GM18861 (cell line): ENCODE data around the gene CLEC16A.
"Not testable (repeated sequence)": the region's sequence is repeated elsewhere in the genome, so short reads cannot be mapped to it uniquely, and the experiment has no call there.

Experiments
- ATAC-seq: cut with Tn5 transposase; IDR thresholded peaks from one replicate; pipeline ENCODE4 v1.9.1; 2021; ENCODE audit not compliant: unreplicated experiment

CLEC16A gene

DNA sequence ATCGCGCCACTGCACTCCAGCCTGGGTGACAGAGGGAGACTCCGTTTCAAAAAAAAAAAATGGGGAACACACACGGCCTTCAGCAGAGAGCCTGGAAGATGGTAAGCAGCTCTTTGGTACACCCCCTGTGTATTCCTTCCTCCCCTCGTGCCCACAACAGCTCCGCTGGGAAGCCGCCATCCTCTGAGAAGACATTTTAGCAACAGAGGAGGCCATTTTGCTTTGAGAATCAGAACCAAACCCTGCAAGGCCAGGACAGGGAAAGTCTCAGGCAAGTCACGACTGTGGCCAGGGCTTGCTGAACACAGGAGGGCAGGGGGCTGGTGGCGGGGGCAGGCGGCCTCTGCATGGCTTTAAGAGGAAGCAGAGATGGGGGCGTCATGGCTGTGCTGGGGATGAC lies 265.9 kb downstream of the CLEC16A start:
- no peak for ATAC-seq

DNA sequence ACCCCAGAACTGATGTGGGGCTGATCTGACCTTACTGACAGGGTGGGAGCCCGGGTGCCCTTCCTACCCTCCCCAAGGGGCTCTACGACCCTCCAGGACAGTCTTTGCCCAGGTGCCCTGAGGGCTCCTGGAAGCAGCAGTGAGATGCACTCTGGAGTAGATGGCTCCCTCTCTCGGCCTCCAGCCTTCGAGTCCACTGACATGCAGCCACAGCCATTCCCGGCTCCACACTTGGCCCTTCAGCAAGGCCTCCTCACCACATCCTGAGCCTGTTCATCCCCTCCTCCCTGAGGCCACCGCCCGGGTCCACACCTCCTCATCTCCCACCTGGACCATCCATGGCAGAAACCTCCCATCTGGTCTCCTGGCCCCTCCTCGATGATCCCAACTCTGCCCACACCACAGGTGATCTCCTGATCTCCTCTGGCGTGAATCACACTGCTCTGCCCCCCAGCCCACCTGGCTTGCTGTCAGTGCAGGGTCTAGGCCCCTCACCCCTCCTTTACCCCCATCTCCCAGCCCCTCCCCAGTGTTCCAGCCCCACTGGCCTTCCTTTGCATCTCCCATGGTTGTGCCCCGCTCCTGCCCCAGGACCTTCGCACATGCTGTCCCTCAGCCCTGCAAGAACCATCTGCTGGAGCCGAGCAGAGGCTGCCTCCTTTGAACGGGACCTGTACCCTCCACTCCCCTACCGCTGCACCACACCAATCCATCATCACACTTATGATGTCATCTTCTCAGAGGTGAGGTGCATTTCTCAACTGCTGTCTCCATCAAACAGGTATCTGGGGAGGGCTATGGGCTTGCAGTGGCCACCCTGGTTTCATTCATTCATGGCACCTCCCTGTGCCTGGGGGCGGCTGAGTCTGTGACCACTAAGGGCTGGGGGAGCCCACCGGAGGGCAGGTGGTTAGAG lies 267.0 kb downstream of the CLEC16A start:
- no peak for ATAC-seq

- no peak for ATAC-seq
Measured at GRCh38 chr16:11211977-11212797, 267.8 kb downstream of the CLEC16A start.

DNA sequence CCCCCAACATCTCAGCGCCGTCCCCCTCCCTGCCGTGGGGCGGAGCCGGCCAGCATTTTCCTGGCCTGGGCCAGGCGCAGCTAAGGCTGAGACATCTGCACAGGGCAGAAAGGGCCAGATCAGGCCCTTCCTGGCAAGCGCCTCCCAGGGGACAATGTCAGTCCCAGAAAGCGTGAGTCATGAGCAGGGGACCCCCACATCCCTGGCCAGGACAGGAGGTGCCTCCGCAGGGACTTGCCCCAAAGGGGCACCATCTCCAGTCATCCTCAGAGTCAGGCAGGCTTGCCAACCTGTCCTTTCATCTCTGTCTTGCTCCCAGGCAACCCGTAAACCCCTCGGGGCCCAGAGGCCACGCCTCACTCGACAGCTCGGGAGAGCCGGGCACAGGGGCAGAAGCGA lies 268.4 kb downstream of the CLEC16A start:
- peak; percentile 55 for ATAC-seq

- peak; percentile 16 for ATAC-seq
Measured at GRCh38 chr16:11213373-11213772, 269.0 kb downstream of the CLEC16A start.

DNA sequence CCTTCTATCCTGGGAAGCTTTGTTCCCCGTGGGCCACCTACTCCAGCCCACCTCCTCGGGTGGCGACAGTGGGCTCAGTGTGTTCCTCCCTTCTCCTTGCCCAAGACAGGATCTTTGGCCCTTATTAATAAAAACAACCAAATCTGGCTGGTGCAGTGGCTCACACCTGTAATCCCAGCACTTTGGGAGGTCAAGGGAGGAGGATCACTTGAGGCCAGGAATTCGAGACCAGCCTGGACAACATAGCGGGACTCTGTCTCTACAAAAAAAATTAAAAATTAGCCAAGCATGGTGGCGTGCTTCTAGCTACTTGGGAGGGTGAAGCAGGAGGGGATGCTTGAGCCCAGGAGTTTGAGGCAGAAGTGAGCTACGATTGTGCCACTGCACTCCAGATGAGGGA lies 269.4 kb downstream of the CLEC16A start:
- no peak for ATAC-seq

DNA sequence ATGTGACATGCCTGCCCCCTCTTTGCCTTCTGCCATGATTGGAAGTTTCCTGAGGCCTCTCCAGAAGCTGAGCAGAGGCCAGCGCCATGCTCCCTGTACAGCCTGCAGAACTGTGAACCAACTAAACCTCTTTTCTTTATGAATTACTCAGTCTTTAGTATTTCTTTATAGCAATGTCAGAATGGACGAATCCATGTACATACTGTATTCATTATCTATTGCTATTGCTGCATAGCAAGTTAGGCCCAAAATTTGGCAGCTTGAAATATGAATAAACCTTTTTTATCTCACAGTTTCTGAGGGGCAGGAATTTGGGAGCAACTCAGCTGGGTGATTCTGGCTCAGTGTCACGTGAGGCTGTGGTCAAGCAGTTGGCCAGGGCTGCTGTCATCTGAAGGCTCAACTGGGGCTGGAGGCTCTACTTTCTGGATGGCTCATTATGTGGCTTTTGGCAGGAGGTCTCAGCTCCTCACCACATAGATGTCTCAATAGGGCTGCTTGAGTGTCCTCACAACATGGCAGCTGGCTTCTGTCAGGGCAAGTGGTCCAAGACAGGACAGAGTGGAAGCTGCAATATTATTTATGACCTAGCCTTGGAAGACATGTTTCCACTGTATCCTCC lies 271.7 kb downstream of the CLEC16A start:
- no peak for ATAC-seq

- no peak for ATAC-seq
Measured at GRCh38 chr16:11217651-11218603, 273.6 kb downstream of the CLEC16A start.

DNA sequence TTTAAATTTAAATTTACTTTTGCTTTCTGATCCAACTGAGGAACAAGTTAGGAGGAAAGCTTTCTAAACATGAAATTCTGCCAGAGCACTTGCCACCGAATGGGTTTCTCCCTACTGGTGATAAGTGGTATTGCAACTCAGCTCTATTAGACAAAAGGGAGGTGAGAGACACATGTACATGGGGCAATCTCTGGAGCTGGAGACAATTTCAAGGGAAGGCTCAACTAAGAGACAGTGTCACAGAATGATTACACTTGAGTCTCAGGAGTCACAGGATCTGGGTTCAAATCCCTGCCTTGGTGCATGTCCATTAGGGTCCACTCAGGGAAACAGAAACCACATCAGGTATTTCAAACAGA lies 274.2 kb downstream of the CLEC16A start:
- ATAC-seq = no peak

- no peak for ATAC-seq
Measured at GRCh38 chr16:11219178-11219577, 274.8 kb downstream of the CLEC16A start.

- not testable (repeated sequence) for ATAC-seq
Measured at GRCh38 chr16:11220507-11220906, 276.1 kb downstream of the CLEC16A start.

DNA sequence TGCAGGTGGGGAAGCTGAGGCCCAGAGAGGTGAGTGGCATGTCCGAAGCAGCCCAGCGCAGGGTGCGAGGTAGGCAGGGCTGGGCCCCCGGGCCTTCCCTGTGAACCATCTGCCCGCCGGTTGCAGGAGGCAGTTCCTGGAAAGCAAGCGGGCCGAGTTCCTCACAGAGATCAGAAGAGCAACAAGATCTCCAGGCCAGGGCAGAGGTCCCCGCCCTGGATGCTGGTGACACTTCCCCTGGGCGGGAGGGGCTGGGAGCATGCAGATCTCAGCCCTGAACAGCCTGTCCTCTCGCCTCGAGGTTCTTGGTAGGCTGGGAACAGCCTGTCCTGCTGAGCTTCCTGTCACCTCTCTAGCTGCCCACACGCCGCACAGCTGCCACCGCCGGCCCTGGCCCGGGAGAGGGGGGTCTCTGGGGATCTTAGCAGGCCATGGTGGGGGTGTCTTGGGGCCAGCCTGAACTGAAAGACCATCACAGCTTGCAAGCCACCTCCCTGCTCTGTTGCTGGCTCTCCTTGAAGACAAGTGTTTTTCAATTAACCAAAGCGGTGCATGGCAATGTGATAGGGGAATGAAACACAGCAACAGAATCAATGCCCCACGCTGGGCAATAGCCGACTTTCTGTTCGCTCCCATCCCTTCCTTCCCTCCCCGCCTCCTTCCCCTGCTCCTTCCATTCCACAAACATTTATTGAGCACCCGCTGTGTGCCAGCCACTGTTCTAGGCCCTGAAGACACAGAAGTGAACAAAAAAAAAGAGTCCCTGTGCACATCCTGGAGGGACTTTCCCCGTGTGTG lies 279.9 kb downstream of the CLEC16A start:
- ATAC-seq = peak; percentile 41

GRCh38 chr16:11224894-11225676 lies 280.7 kb downstream of the CLEC16A start:
- ATAC-seq = peak; percentile 76

- no peak for ATAC-seq
Measured at GRCh38 chr16:11225677-11226549, 281.5 kb downstream of the CLEC16A start.

DNA sequence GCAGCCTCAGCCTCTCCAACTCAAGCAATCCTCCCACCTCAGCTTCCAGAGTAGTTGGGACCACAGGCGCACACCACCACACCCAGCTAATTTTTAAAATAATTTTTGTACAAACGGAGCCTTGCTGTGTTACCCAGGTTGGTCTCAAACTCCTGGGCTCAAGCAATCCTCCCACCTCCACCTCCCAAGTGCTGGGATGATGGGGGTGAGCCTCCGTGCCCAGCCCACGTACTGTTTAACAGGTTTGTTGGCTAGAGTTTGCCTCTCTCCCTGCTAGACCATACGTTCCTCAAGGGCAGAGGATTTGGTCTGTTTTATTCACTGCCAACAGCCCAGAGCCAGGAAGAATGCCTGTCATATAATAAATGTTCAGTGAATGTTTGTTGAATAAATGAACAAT lies 285.1 kb downstream of the CLEC16A start:
- no peak for ATAC-seq

DNA sequence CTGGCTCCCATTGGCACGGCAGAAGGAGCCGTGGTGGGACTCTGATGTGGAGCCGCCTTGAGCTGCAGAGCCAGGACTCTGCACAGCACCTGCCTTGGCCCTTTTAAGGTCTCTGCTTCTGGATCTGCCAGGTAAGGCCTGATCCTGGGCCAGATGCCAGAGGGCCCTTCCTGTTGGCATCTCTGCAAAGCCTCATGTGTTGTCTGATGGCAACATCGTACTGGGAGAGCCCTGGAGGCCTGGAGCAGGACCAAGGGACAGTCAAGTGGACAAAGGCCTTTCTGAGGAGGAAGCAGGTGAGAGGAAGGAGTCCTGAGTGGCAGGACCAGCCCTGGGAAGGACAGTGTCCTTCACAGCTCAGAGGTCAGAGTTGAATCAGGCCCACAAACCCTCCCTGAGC lies 285.5 kb downstream of the CLEC16A start:
- no peak for ATAC-seq

DNA sequence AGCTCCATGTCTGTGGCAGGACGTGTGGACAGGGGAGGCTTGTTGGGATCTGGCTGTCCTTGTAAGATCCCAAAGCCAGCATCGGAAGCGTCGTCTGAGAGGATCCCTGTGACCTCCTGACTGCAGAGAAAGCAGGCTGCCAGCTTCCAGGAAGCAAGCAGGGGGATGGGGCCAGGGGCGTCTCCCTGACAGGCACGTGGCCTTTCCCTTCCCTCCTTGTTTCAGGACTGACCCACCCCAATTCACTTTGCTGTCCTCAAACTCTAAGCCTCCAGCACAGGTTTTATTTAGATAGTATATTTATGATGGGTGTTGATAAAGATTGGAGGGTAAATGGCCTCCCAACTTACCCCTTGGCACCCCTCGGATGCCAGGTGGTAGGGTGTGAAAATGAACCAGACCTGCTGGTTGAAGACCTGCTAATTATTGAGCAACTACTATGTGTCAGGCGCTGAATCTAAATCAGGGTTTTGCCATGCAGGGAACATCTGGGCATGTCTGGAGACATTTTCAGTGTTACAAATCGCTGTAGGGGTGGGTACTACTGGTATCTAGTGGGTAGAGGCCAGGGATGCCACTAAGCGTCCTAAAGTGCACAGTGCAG lies 287.1 kb downstream of the CLEC16A start:
- ATAC-seq = no peak
